ENCODE results near the gene FLT4.

FLT4 gene

GRCh38 chr5:180602481-180603075 lies 46.8 kb downstream of the FLT4 start:
- Histone ChIP-seq H3K4me3 (ENCODE audit: insufficient read length, low read depth) (no peak overlapping the region), H3K9ac (ENCODE audit: insufficient read length, low read depth) (no peak overlapping the region), H3K9me3 (ENCODE audit: insufficient read depth, low read length) (no peaks in the 10 kb centered on the region), H3K4me1 (ENCODE audit: insufficient read depth, insufficient read length) (peaks cover 2% of the 10 kb centered on the region), H3K27me3 (ENCODE audit: insufficient read depth, insufficient read length) (no peaks in the 10 kb centered on the region), H3K36me3 (ENCODE audit: insufficient read depth, insufficient read length, low read length) (no peaks in the 10 kb centered on the region)
- TF ChIP-seq ZNF274 (IDR thresholded peaks at IDR 0.05; ENCODE audit: low read depth, low read length) (no peak), YY1 (IDR thresholded peaks at IDR 0.05; ENCODE audit: insufficient read depth, insufficient read length) (no peak), SUZ12 (IDR thresholded peaks at IDR 0.05; ENCODE audit: extremely low read depth, insufficient read depth, insufficient read length) (no peak)
- no peak for DNase-seq (ENCODE audit: low read depth, low spot score)

GRCh38 chr5:180601591-180602480 lies 47.6 kb downstream of the FLT4 start:
- no peaks in the 10 kb centered on the region for H3K36me3 ChIP-seq (ENCODE audit: insufficient read depth, insufficient read length, low read length)
- no peak for TF ChIP-seq YY1 (IDR thresholded peaks at IDR 0.05; ENCODE audit: insufficient read depth, insufficient read length)
- no peak for TF ChIP-seq SUZ12 (IDR thresholded peaks at IDR 0.05; ENCODE audit: extremely low read depth, insufficient read depth, insufficient read length)
- no peak for TF ChIP-seq ZNF274 (IDR thresholded peaks at IDR 0.05; ENCODE audit: low read depth, low read length)
- H3K4me1 ChIP-seq (ENCODE audit: insufficient read depth, insufficient read length), result peaks cover 2% of the 10 kb centered on the region
- H3K4me3 ChIP-seq (ENCODE audit: insufficient read length, low read depth), result no peak overlapping the region
- DNase-seq (ENCODE audit: low read depth, low spot score), result no peak
- peak overlapping the region; percentile 10 for H3K9ac ChIP-seq (ENCODE audit: insufficient read length, low read depth)
- no peaks in the 10 kb centered on the region for H3K9me3 ChIP-seq (ENCODE audit: insufficient read depth, low read length)
- H3K27me3 ChIP-seq (ENCODE audit: insufficient read depth, insufficient read length), result no peaks in the 10 kb centered on the region

GRCh38 chr5:180600554-180601041 lies 48.8 kb downstream of the FLT4 start:
- no peak for DNase-seq (ENCODE audit: low read depth, low spot score)
- no peaks in the 10 kb centered on the region for H3K36me3 ChIP-seq (ENCODE audit: insufficient read depth, insufficient read length, low read length)
- no peak overlapping the region for H3K4me3 ChIP-seq (ENCODE audit: insufficient read length, low read depth)
- H3K9me3 ChIP-seq (ENCODE audit: insufficient read depth, low read length), result no peaks in the 10 kb centered on the region
- no peaks in the 10 kb centered on the region for H3K27me3 ChIP-seq (ENCODE audit: insufficient read depth, insufficient read length)
- peaks cover 2% of the 10 kb centered on the region for H3K4me1 ChIP-seq (ENCODE audit: insufficient read depth, insufficient read length)
- no peak for TF ChIP-seq SUZ12 (IDR thresholded peaks at IDR 0.05; ENCODE audit: extremely low read depth, insufficient read depth, insufficient read length)
- no peak overlapping the region for H3K9ac ChIP-seq (ENCODE audit: insufficient read length, low read depth)

- DNase-seq (ENCODE audit: low read depth, low spot score), result no peak
- no peak overlapping the region for H3K4me3 ChIP-seq (ENCODE audit: insufficient read length, low read depth)
- H3K36me3 ChIP-seq (ENCODE audit: insufficient read depth, insufficient read length, low read length), result no peaks in the 10 kb centered on the region
- H3K4me1 ChIP-seq (ENCODE audit: insufficient read depth, insufficient read length), result peaks cover 2% of the 10 kb centered on the region
- TF ChIP-seq ZNF274 (IDR thresholded peaks at IDR 0.05; ENCODE audit: low read depth, low read length) (no peak), SUZ12 (IDR thresholded peaks at IDR 0.05; ENCODE audit: extremely low read depth, insufficient read depth, insufficient read length) (no peak), YY1 (IDR thresholded peaks at IDR 0.05; ENCODE audit: insufficient read depth, insufficient read length) (no peak)
- H3K9ac ChIP-seq (ENCODE audit: insufficient read length, low read depth), result no peak overlapping the region
- no peaks in the 10 kb centered on the region for H3K27me3 ChIP-seq (ENCODE audit: insufficient read depth, insufficient read length)
- H3K9me3 ChIP-seq (ENCODE audit: insufficient read depth, low read length), result no peaks in the 10 kb centered on the region
These were observed 49.3 kb downstream of the FLT4 start for GRCh38 chr5:180599981-180600553.

GRCh38 chr5:180599590-180599914 lies 49.8 kb downstream of the FLT4 start:
- Histone ChIP-seq H3K4me1 (ENCODE audit: insufficient read depth, insufficient read length) (peaks cover 2% of the 10 kb centered on the region), H3K36me3 (ENCODE audit: insufficient read depth, insufficient read length, low read length) (no peaks in the 10 kb centered on the region), H3K9ac (ENCODE audit: insufficient read length, low read depth) (no peak overlapping the region), H3K4me3 (ENCODE audit: insufficient read length, low read depth) (no peak overlapping the region), H3K27me3 (ENCODE audit: insufficient read depth, insufficient read length) (no peaks in the 10 kb centered on the region), H3K9me3 (ENCODE audit: insufficient read depth, low read length) (no peaks in the 10 kb centered on the region)
- no peak for TF ChIP-seq YY1 (IDR thresholded peaks at IDR 0.05; ENCODE audit: insufficient read depth, insufficient read length)
- no peak for TF ChIP-seq SUZ12 (IDR thresholded peaks at IDR 0.05; ENCODE audit: extremely low read depth, insufficient read depth, insufficient read length)
- TF ChIP-seq ZNF274 (IDR thresholded peaks at IDR 0.05; ENCODE audit: low read depth, low read length), result no peak
- DNase-seq (ENCODE audit: low read depth, low spot score), result no peak

GRCh38 chr5:180598797-180599589 lies 50.4 kb downstream of the FLT4 start:
- H3K9ac ChIP-seq (ENCODE audit: insufficient read length, low read depth), result no peak overlapping the region
- no peak overlapping the region for H3K4me3 ChIP-seq (ENCODE audit: insufficient read length, low read depth)
- no peak for DNase-seq (ENCODE audit: low read depth, low spot score)
- no peaks in the 10 kb centered on the region for H3K4me1 ChIP-seq (ENCODE audit: insufficient read depth, insufficient read length)
- TF ChIP-seq YY1 (IDR thresholded peaks at IDR 0.05; ENCODE audit: insufficient read depth, insufficient read length) (no peak), ZNF274 (IDR thresholded peaks at IDR 0.05; ENCODE audit: low read depth, low read length) (no peak), SUZ12 (IDR thresholded peaks at IDR 0.05; ENCODE audit: extremely low read depth, insufficient read depth, insufficient read length) (no peak)
- no peaks in the 10 kb centered on the region for H3K36me3 ChIP-seq (ENCODE audit: insufficient read depth, insufficient read length, low read length)
- H3K9me3 ChIP-seq (ENCODE audit: insufficient read depth, low read length), result no peaks in the 10 kb centered on the region
- H3K27me3 ChIP-seq (ENCODE audit: insufficient read depth, insufficient read length), result no peaks in the 10 kb centered on the region

Measured in NT2/D1 (cell line).